Activated CD4-positive, alpha-beta memory T cell treated with anti-CD3 and anti-CD28 coated beads, Interleukin-2, amount 10 ng/mL, durations not matched to agents 7 days and 5 days (primary cell): ENCODE measurements around the gene WDR54. TPM values are rescaled to one million over a fixed set of nuclear protein-coding genes. Genes with fewer than 3 reads are reported as not detected.
"Not testable (repeated sequence)": the region's sequence is repeated elsewhere in the genome, so short reads cannot be mapped to it uniquely, and the experiment has no call there.

Experiments used
- CTCF ChIA-PET: fragments of 350-600 bp; sonication (Branson Sonifier 250); formaldehyde crosslinking; loops from one replicate; lab custom pipeline; 2021; ENCODE audit warnings: antibody characterized with exemption, inconsistent platforms; lab: Charles Lee
- POLR2A ChIA-PET: fragments of 350-600 bp; sonication (Branson Sonifier 250); formaldehyde crosslinking; loops from one replicate; lab custom pipeline; 2021; ENCODE audit warnings: antibody characterized with exemption; lab: Charles Lee
- DNase-seq: peaks from one replicate; pipeline ENCODE4 v3.0.0-alpha.2; 2020
- H3K27ac Mint-ChIP-seq: one replicate; pipeline ENCODE4 v1.8.0; 2021; ENCODE audit warnings: mild to moderate bottlenecking, mixed read lengths
- H3K27me3 Mint-ChIP-seq: one replicate; pipeline ENCODE4 v1.8.0; 2021; ENCODE audit warnings: mixed read lengths
- H3K36me3 Mint-ChIP-seq: one replicate; pipeline ENCODE4 v1.8.0; 2021; ENCODE audit warnings: low read depth, mixed read lengths
- H3K4me1 Mint-ChIP-seq: one replicate; pipeline ENCODE4 v1.8.0; 2021; ENCODE audit warnings: mixed read lengths
- H3K4me3 Mint-ChIP-seq: one replicate; pipeline ENCODE4 v1.8.0; 2021; ENCODE audit warnings: mild to moderate bottlenecking, mixed read lengths
- H3K9me3 Mint-ChIP-seq: one replicate; pipeline ENCODE4 v1.8.0; 2021; ENCODE audit warnings: mixed read lengths
- total RNA-seq, 2 experiments: library from RNA; stranded (reverse); gene quantifications; one replicate each; pipeline ENCODE4 v1.2.3, GENCODE V29; 2021

Gene WDR54
- total RNA-seq, 2 experiments from 2014 or later = 102 to 105 TPM

DNA sequence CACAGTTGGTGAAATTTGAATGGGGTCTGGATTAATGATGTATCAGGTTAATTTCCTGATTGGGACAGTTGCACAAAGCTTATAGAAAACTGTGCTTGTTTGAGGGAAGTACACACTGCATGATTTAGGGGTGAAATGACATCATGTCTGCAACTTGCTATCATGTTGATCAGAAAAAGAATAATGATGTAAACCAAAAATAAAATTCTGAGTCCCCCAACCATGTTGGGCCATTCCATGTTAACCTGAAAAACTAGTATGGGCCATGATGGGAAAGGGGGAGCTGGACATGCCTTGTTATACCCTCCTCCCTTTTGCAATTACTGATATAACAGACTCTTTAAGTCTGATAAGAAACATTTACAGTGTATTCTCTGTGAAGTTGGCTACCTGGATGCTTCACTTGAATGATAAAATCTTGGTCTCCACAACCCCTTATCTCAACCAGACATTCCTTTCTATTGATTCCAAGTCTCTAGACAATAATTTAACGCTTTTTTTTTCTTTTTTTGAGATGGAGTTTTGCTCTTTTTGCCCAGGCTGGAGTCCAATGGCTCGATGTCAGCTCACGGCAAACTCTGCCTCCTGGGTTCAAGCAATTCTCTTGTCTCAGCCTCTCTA is 29.1 kb downstream of the WDR54 start:
- CTCF ChIA-PET = no interaction called here
- peaks cover 34% of the 10 kb centered on the region for H3K4me1 Mint-ChIP-seq
- POLR2A ChIA-PET = interaction anchor here (1.3 kb wide), 1 partner anchor 10 kb away, joined by 3 read pairs; no protein-coding TSS in a partner anchor
- H3K9me3 Mint-ChIP-seq = no peaks in the 10 kb centered on the region
- no peak for DNase-seq
- H3K4me3 Mint-ChIP-seq = no peak overlapping the region
- peaks cover 9% of the 10 kb centered on the region for H3K27me3 Mint-ChIP-seq
- no peak overlapping the region for H3K27ac Mint-ChIP-seq
- peaks cover 6% of the 10 kb centered on the region for H3K36me3 Mint-ChIP-seq

- no peaks in the 10 kb centered on the region for H3K9me3 Mint-ChIP-seq
- H3K4me1 Mint-ChIP-seq = peaks cover 60% of the 10 kb centered on the region
- H3K4me3 Mint-ChIP-seq = peak within 1 kb of the TSS; percentile 88
- H3K27ac Mint-ChIP-seq = peak within 1 kb of the TSS; percentile 85
- H3K27me3 Mint-ChIP-seq = no peaks in the 10 kb centered on the region
- DNase-seq = peak; percentile 99
- ChIA-PET CTCF (interaction anchor here (0.6 to 5.6 kb wide), 17 partner anchors 9 to 627 kb away, joined by 3 to 53 read pairs (median 3); partner anchors contain the start of genes AUP1, C2orf81, CCDC142 and HTRA2), POLR2A (interaction anchor here (0.6 to 8.1 kb wide), 19 partner anchors 12 to 256 kb away, joined by 3 to 103 read pairs (median 5); partner anchors contain the start of genes AUP1, C2orf81, CCDC142 and HTRA2)
- H3K36me3 Mint-ChIP-seq = peaks cover 12% of the 10 kb centered on the region
These were observed 33.4 kb downstream of the WDR54 start, which contains the start of gene INO80B for GRCh38 chr2:74454654-74455511. Gene INO80B (plus strand): TSS chr2:74455087. CDS start chr2:74455117, 30 bp downstream.

GRCh38 chr2:74457129-74457548 is 35.6 kb downstream of the WDR54 start:
- DNase-seq = no peak
- peaks cover 65% of the 10 kb centered on the region for H3K4me1 Mint-ChIP-seq
- no peaks in the 10 kb centered on the region for H3K27me3 Mint-ChIP-seq
- CTCF ChIA-PET = interaction anchor here (0.7 to 5.6 kb wide), 7 partner anchors 10 to 130 kb away, joined by 3 to 53 read pairs (median 19); partner anchors contain the start of genes AUP1, CCDC142, HTRA2 and MRPL53
- H3K27ac Mint-ChIP-seq = peak overlapping the region; percentile 95
- POLR2A ChIA-PET = interaction anchor here (0.6 to 8.1 kb wide), 15 partner anchors 8 to 720 kb away, joined by 3 to 103 read pairs (median 7); partner anchors contain the start of genes AUP1, C2orf81, CCDC142 and HTRA2
- peak overlapping the region; percentile 88 for H3K4me3 Mint-ChIP-seq
- peaks cover 26% of the 10 kb centered on the region for H3K36me3 Mint-ChIP-seq
- H3K9me3 Mint-ChIP-seq = no peaks in the 10 kb centered on the region

- DNase-seq = peak; percentile 84
- Mint-ChIP-seq H3K36me3 (peaks cover 28% of the 10 kb centered on the region), H3K9me3 (no peaks in the 10 kb centered on the region), H3K27me3 (no peaks in the 10 kb centered on the region), H3K4me1 (peaks cover 60% of the 10 kb centered on the region), H3K27ac (peak overlapping the region; percentile 95), H3K4me3 (peak overlapping the region; percentile 88)
- ChIA-PET CTCF (interaction anchor here (0.7 to 5.6 kb wide), 10 partner anchors 10 to 380 kb away, joined by 3 to 53 read pairs (median 6); partner anchors contain the start of genes AUP1, CCDC142, HTRA2 and MRPL53), POLR2A (interaction anchor here (0.8 to 8.1 kb wide), 23 partner anchors 9 to 279 kb away, joined by 3 to 103 read pairs (median 7); partner anchors contain the start of genes AUP1, C2orf81, CCDC142 and HTRA2)
These were observed 36.1 kb downstream of the WDR54 start for GRCh38 chr2:74457549-74458131.

DNA sequence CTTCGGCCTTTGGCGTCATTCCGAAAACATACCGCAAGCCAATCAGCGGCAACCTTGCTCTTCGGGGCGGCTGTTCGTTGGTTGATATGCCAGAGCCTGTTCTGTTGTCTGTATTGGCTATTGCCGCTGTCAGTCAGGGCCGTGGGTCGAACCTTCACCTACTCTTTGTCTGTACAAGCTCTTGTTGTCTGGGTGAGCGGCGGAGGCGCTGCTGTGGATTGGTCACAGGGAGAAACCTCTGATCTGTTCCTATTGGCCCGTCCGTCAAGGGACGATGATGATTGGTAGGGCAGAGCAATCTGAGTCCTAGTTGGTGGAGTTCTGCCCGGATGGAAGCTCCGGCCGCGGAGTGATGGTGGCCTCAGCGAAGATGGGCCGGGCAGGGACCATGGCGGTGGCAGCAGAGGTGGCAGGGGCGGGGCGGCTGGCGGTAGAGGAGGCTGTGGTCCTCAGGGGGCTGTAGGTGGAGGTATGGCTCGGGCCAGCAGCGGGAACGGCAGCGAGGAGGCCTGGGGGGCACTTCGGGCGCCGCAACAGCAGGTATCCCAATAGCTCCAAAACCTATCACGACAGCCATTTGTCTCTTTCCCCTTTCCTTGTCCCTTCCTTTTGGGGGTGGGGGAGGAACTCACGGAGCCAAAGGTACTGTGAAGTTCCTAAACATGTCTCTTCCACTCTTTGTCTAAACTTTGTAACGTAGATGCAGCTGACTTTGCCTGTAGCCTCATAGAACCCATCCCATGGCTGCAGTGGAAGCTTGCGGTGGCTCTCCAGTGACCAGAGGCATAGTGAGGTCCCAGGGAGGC is 36.8 kb downstream of the WDR54 start, which contains the start of gene WBP1:
Gene WBP1 (plus strand): TSS at position 307 of the 806 bp plus-strand sequence. CDS start 165 bp downstream, at position 472.
- CTCF ChIA-PET = interaction anchor here (0.7 to 5.6 kb wide), 10 partner anchors 9 to 379 kb away, joined by 3 to 53 read pairs (median 6); partner anchors contain the start of genes AUP1, CCDC142, HTRA2 and MRPL53

GRCh38 chr2:74458938-74459363 is 37.4 kb downstream of the WDR54 start:
- ChIA-PET CTCF (interaction anchor here (0.7 to 5.6 kb wide), 8 partner anchors 9 to 128 kb away, joined by 3 to 53 read pairs (median 10); partner anchors contain the start of genes AUP1, CCDC142, HTRA2 and MRPL53), POLR2A (interaction anchor here (0.8 to 8.1 kb wide), 24 partner anchors 8 to 390 kb away, joined by 3 to 103 read pairs (median 6); partner anchors contain the start of genes AUP1, C2orf81, CCDC142 and DQX1)
- Mint-ChIP-seq H3K27me3 (no peaks in the 10 kb centered on the region), H3K27ac (peak overlapping the region; percentile 95), H3K36me3 (peaks cover 34% of the 10 kb centered on the region), H3K4me3 (peak overlapping the region; percentile 88), H3K9me3 (no peaks in the 10 kb centered on the region), H3K4me1 (peaks cover 62% of the 10 kb centered on the region)
- peak; percentile 35 for DNase-seq

More for the DNA sequence above, 36.8 kb downstream of the WDR54 start, which contains the start of gene WBP1:
- H3K36me3 Mint-ChIP-seq = peaks cover 34% of the 10 kb centered on the region
- POLR2A ChIA-PET = interaction anchor here (0.8 to 8.1 kb wide), 27 partner anchors 9 to 391 kb away, joined by 3 to 103 read pairs (median 6); partner anchors contain the start of genes AUP1, C2orf81, CCDC142 and DQX1
- H3K27me3 Mint-ChIP-seq = no peaks in the 10 kb centered on the region
- H3K4me3 Mint-ChIP-seq = peak within 1 kb of the TSS; percentile 88
- H3K4me1 Mint-ChIP-seq = peaks cover 60% of the 10 kb centered on the region
- peak; percentile 100 for DNase-seq
- no peaks in the 10 kb centered on the region for H3K9me3 Mint-ChIP-seq
- H3K27ac Mint-ChIP-seq = peak within 1 kb of the TSS; percentile 95

- not testable (repeated sequence) for DNase-seq, H3K27me3 Mint-ChIP-seq, H3K9me3 Mint-ChIP-seq
- CTCF ChIA-PET = interaction anchor here (0.6 to 5.6 kb wide), 4 partner anchors 10 to 128 kb away, joined by 3 to 53 read pairs (median 30); partner anchors contain the start of genes AUP1, CCDC142, HTRA2 and TTC31
- Mint-ChIP-seq H3K4me3 (peak overlapping the region; percentile 88), H3K36me3 (peaks cover 34% of the 10 kb centered on the region), H3K4me1 (peaks cover 61% of the 10 kb centered on the region), H3K27ac (peak overlapping the region; percentile 58)
- POLR2A ChIA-PET = interaction anchor here (0.8 to 8.1 kb wide), 20 partner anchors 8 to 390 kb away, joined by 3 to 103 read pairs (median 6); partner anchors contain the start of genes AUP1, C2orf81, CCDC142 and DQX1
These were observed 38.1 kb downstream of the WDR54 start for GRCh38 chr2:74459503-74460118.

- POLR2A ChIA-PET = interaction anchor here (1.0 to 8.1 kb wide), 5 partner anchors 12 to 282 kb away, joined by 3 to 103 read pairs (median 8); partner anchors contain the start of genes AUP1, CCDC142, HTRA2 and MOB1A
- H3K4me1 Mint-ChIP-seq = peaks cover 55% of the 10 kb centered on the region
These were observed 38.7 kb downstream of the WDR54 start for GRCh38 chr2:74460187-74460586.

GRCh38 chr2:74461187-74462053 is 39.9 kb downstream of the WDR54 start:
- Mint-ChIP-seq H3K27me3 (no peaks in the 10 kb centered on the region), H3K4me1 (peaks cover 52% of the 10 kb centered on the region), H3K27ac (no peak overlapping the region), H3K9me3 (no peaks in the 10 kb centered on the region), H3K4me3 (no peak overlapping the region), H3K36me3 (peaks cover 27% of the 10 kb centered on the region)
- no peak for DNase-seq
- CTCF ChIA-PET = interaction anchor here (0.6 to 1.5 kb wide), 3 partner anchors 11 to 128 kb away, joined by 3 to 7 read pairs (median 3); partner anchors contain the start of gene MRPL53
- POLR2A ChIA-PET = interaction anchor here (0.9 to 8.1 kb wide), 3 partner anchors 11 to 68 kb away, joined by 3 to 103 read pairs (median 8); partner anchors contain the start of genes AUP1, CCDC142, HTRA2 and MRPL53

More at GRCh38 chr2:74460187-74460586, 38.7 kb downstream of the WDR54 start:
- CTCF ChIA-PET = interaction anchor here (0.6 kb wide), 1 partner anchor 9 kb away, joined by 3 read pairs; no protein-coding TSS in a partner anchor
- not testable (repeated sequence) for H3K27me3 Mint-ChIP-seq, H3K9me3 Mint-ChIP-seq, DNase-seq
- Mint-ChIP-seq H3K4me3 (peak overlapping the region; percentile 88), H3K36me3 (peaks cover 30% of the 10 kb centered on the region), H3K27ac (peak overlapping the region; percentile 40)
